Naive thymus-derived CD8-positive, alpha-beta T cell (primary cell): Measurements from ENCODE around the gene RPLP1. TPM values are rescaled to one million over a fixed set of nuclear protein-coding genes. Genes with fewer than 3 reads are reported as not detected.

Source experiments
- ATAC-seq, 2 donors: fragments of 150-1000 bp; cut with Tn5 transposase in 1 of 2; sonication (Bioruptor Pico), chemical (Tn5 transposase) in 1 of 2; 1 replicate in 1 of 2; 2 replicates in 1 of 2; pipeline ENCODE4 v1.10.0; 2021; ENCODE audit warnings: mild to moderate bottlenecking in 2 of 2, moderate library complexity in 2 of 2
- POLR2A ChIA-PET: fragments of 350-600 bp; sonication (Branson Sonifier 250); formaldehyde crosslinking; loops from one replicate; lab custom pipeline; 2021; ENCODE audit warnings: antibody characterized with exemption; lab: Charles Lee
- DNase-seq, 10 donors: peaks; one replicate each; pipeline versions ENCODE4 v3.0.0 to v3.0.0-alpha.2; 2020 to 2022
- H3K27ac Mint-ChIP-seq, 10 donors: one replicate each; pipeline ENCODE4 v1.8.0; 2020 to 2022; ENCODE audit warnings: mild to moderate bottlenecking in 10 of 10, mixed read lengths in 10 of 10, moderate library complexity in 4 of 10, inconsistent platforms in 1 of 10
- H3K27me3 Mint-ChIP-seq, 5 donors: one replicate each; pipeline ENCODE4 v1.8.0; 2021 to 2022; ENCODE audit warnings: mixed read lengths in 5 of 5
- H3K36me3 Mint-ChIP-seq, 3 donors: one replicate each; pipeline ENCODE4 v1.8.0; 2020 to 2022; ENCODE audit warnings: mixed read lengths in 3 of 3, mild to moderate bottlenecking in 2 of 3, inconsistent platforms in 1 of 3
- H3K4me1 Mint-ChIP-seq, 4 donors: one replicate each; pipeline ENCODE4 v1.8.0; 2021 to 2022; ENCODE audit warnings: mixed read lengths in 4 of 4
- H3K4me3 Mint-ChIP-seq, 10 donors: one replicate each; pipeline ENCODE4 v1.8.0; 2020 to 2022; ENCODE audit warnings: mild to moderate bottlenecking in 10 of 10, mixed read lengths in 10 of 10, moderate library complexity in 6 of 10, inconsistent platforms in 1 of 10
- H3K9me3 Mint-ChIP-seq, 9 donors: one replicate each; pipeline ENCODE4 v1.8.0; 2020 to 2022; ENCODE audit warnings: mixed read lengths in 9 of 9, mild to moderate bottlenecking in 3 of 9, inconsistent platforms in 1 of 9, moderate library complexity in 1 of 9
- polyA plus RNA-seq, 3 donors: library from polyadenylated mRNA; unstranded; fragments of 300-500 nt; fragmentation: Illumina TruSeq; gene quantifications; one replicate each; pipeline ENCODE4 v1.2.3, GENCODE V29; 2021
- total RNA-seq, 8 experiments: library from RNA in 2 of 8; stranded (reverse) in 2 of 8; gene quantifications; one replicate each; pipeline ENCODE4 v1.2.3 and lab custom pipeline; 2021 to 2026

Gene RPLP1
- total and polyA plus RNA-seq, 5 experiments from 2014 or later: 2,364 to 3,349 (median 2,815) TPM

GRCh38 chr15:69417581-69417980 is 35.0 kb upstream of the RPLP1 start:
- H3K36me3 Mint-ChIP-seq: no peaks in the 10 kb centered on the region
- no peak overlapping the region for H3K4me3 Mint-ChIP-seq
- no peak overlapping the region for H3K27ac Mint-ChIP-seq
- ATAC-seq: no peak
- peaks cover 4 to 9% (median 7%) of the 10 kb centered on the region in 4 donors for H3K4me1 Mint-ChIP-seq
- DNase-seq: no peak
- H3K27me3 Mint-ChIP-seq: peaks cover 8 to 43% (median 14%) of the 10 kb centered on the region in 5 donors
- no peaks in the 10 kb centered on the region for H3K9me3 Mint-ChIP-seq
- POLR2A ChIA-PET: interaction anchor here (0.9 kb wide), 1 partner anchor 34 kb away, joined by 3 read pairs; no protein-coding TSS in a partner anchor

- DNase-seq (no peak), ATAC-seq (no peak)
- Mint-ChIP-seq H3K9me3 (no peaks in the 10 kb centered on the region), H3K27ac (no peak overlapping the region), H3K4me1 (no peaks in the 10 kb centered on the region), H3K27me3 (peaks cover 2 to 25% (median 11%) of the 10 kb centered on the region in 5 donors), H3K4me3 (no peak overlapping the region), H3K36me3 (no peaks in the 10 kb centered on the region)
- POLR2A ChIA-PET: no interaction called here
These were observed 31.1 kb upstream of the RPLP1 start for GRCh38 chr15:69421498-69421897.

- Mint-ChIP-seq H3K27me3 (peaks cover 2 to 23% (median 6%) of the 10 kb centered on the region in 5 donors), H3K36me3 (no peaks in the 10 kb centered on the region), H3K9me3 (no peaks in the 10 kb centered on the region), H3K4me3 (no peak overlapping the region), H3K4me1 (no peaks in the 10 kb centered on the region), H3K27ac (no peak overlapping the region)
- DNase-seq (no peak), ATAC-seq (no peak)
- POLR2A ChIA-PET: interaction anchor here (0.7 kb wide), 1 partner anchor 29 kb away, joined by 3 read pairs; no protein-coding TSS in a partner anchor
These were observed 30.2 kb upstream of the RPLP1 start for GRCh38 chr15:69422336-69422895.

DNA sequence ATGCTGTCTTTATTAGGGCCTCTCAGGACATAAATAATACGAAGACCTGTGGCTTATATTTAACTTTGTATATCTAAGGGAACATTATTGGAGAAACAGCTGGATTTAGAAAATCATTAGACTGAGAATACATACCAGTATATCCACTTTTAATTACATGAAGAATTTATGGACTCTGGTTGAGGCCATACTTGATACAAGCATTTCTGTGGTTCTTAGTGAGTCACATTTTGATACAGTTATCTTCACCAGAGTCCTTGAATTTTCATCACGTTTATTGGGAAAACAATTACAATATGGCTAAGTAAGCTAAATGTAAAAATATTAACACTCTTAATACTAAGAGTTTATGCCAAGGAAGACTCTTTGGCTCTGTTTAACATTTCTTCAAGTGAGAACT is 28.6 kb upstream of the RPLP1 start:
- no peak overlapping the region for H3K27ac Mint-ChIP-seq
- no peaks in the 10 kb centered on the region for H3K9me3 Mint-ChIP-seq
- H3K4me1 Mint-ChIP-seq: no peaks in the 10 kb centered on the region
- no peak for DNase-seq
- ATAC-seq: no peak
- H3K4me3 Mint-ChIP-seq: no peak overlapping the region
- peaks cover 0 to 9% (median 2%) of the 10 kb centered on the region in 5 donors for H3K27me3 Mint-ChIP-seq
- POLR2A ChIA-PET: no interaction called here
- no peaks in the 10 kb centered on the region for H3K36me3 Mint-ChIP-seq

GRCh38 chr15:69424748-69425413 is 27.7 kb upstream of the RPLP1 start:
- Mint-ChIP-seq H3K27me3 (peaks cover 0 to 3% (median 1%) of the 10 kb centered on the region in 5 donors), H3K27ac (no peak overlapping the region), H3K4me1 (no peaks in the 10 kb centered on the region), H3K4me3 (no peak overlapping the region), H3K9me3 (no peaks in the 10 kb centered on the region), H3K36me3 (no peaks in the 10 kb centered on the region)
- POLR2A ChIA-PET: no interaction called here
- no peak for DNase-seq
- ATAC-seq: no peak

GRCh38 chr15:69433831-69434230 is 18.8 kb upstream of the RPLP1 start:
- H3K9me3 Mint-ChIP-seq: no peaks in the 10 kb centered on the region
- POLR2A ChIA-PET: no interaction called here
- H3K4me3 Mint-ChIP-seq: no peak overlapping the region
- no peak for DNase-seq
- H3K4me1 Mint-ChIP-seq: no peaks in the 10 kb centered on the region
- H3K27me3 Mint-ChIP-seq: peaks cover 0 to 7% (median 0%) of the 10 kb centered on the region in 5 donors
- ATAC-seq: no peak
- H3K36me3 Mint-ChIP-seq: no peaks in the 10 kb centered on the region
- H3K27ac Mint-ChIP-seq: no peak overlapping the region

GRCh38 chr15:69434238-69434637 is 18.4 kb upstream of the RPLP1 start:
- ATAC-seq (no peak), DNase-seq (no peak)
- no peaks in the 10 kb centered on the region for H3K9me3 Mint-ChIP-seq
- peaks cover 0 to 7% (median 0%) of the 10 kb centered on the region in 5 donors for H3K27me3 Mint-ChIP-seq
- POLR2A ChIA-PET: interaction anchor here (1.1 kb wide), 1 partner anchor 19 kb away, joined by 4 read pairs; the partner anchor contains the start of gene RPLP1
- no peaks in the 10 kb centered on the region for H3K4me1 Mint-ChIP-seq
- H3K27ac Mint-ChIP-seq: no peak overlapping the region
- H3K4me3 Mint-ChIP-seq: no peak overlapping the region
- no peaks in the 10 kb centered on the region for H3K36me3 Mint-ChIP-seq

- H3K27ac Mint-ChIP-seq: no peak overlapping the region
- no peaks in the 10 kb centered on the region for H3K9me3 Mint-ChIP-seq
- ATAC-seq (no peak), DNase-seq (no peak)
- H3K36me3 Mint-ChIP-seq: no peaks in the 10 kb centered on the region
- H3K27me3 Mint-ChIP-seq: peaks cover 0 to 7% (median 0%) of the 10 kb centered on the region in 5 donors
- H3K4me1 Mint-ChIP-seq: no peaks in the 10 kb centered on the region
- POLR2A ChIA-PET: interaction anchor here (1.1 kb wide), 1 partner anchor 18 kb away, joined by 4 read pairs; the partner anchor contains the start of gene RPLP1
- no peak overlapping the region for H3K4me3 Mint-ChIP-seq
These were observed 17.9 kb upstream of the RPLP1 start for GRCh38 chr15:69434679-69435078.

DNA sequence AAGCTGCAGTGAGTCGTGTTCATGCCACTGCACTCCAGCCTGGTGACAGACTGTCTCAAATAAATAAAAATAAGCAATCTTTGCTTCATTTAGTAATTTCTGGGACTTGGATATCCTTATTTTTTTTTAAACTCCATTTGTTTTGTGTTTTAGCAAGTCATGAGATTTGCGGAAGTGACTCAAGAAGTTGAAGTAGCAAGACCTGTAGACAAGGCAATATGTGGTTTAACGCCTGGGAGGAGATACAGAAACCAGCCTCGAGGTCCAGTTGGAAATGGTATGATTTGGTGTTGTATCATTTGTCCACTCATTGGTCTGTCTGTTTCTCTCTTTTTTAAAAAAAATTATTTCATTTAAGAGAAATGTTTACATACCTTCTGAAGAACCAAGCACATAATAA is 16.6 kb upstream of the RPLP1 start:
- no peaks in the 10 kb centered on the region for H3K4me1 Mint-ChIP-seq
- H3K36me3 Mint-ChIP-seq: no peaks in the 10 kb centered on the region
- peaks cover 0 to 2% (median 0%) of the 10 kb centered on the region in 5 donors for H3K27me3 Mint-ChIP-seq
- no peak for ATAC-seq
- no peak for DNase-seq
- H3K4me3 Mint-ChIP-seq: no peak overlapping the region
- H3K27ac Mint-ChIP-seq: no peak overlapping the region
- POLR2A ChIA-PET: no interaction called here
- H3K9me3 Mint-ChIP-seq: no peaks in the 10 kb centered on the region

- Mint-ChIP-seq H3K27me3 (peaks cover 0 to 2% (median 0%) of the 10 kb centered on the region in 5 donors), H3K27ac (no peak overlapping the region), H3K9me3 (no peaks in the 10 kb centered on the region), H3K4me1 (no peaks in the 10 kb centered on the region), H3K4me3 (no peak overlapping the region), H3K36me3 (no peaks in the 10 kb centered on the region)
- no peak for ATAC-seq
- POLR2A ChIA-PET: no interaction called here
- DNase-seq: no peak
These were observed 15.7 kb upstream of the RPLP1 start for GRCh38 chr15:69436951-69437350.

DNA sequence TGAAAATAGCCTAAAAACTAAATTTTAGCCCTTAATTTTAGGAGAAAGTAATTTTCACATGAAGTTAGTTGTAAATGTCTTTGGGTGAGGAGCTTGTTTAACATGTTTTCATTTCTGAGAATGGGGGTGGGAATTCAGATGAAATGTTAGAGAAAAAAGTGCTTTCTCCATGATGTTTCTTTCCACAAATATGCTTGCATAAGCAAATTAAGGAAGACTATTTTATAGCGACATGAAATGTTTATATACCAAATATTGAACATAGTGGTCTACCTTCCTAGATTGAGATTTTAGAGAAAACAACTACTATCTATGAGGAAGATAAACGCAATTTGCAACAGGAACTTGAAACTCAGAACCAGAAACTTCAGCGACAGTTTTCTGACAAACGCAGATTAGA is 13.0 kb upstream of the RPLP1 start:
- H3K4me1 Mint-ChIP-seq: peaks cover 0 to 9% (median 1%) of the 10 kb centered on the region in 4 donors
- no peak overlapping the region for H3K27ac Mint-ChIP-seq
- POLR2A ChIA-PET: no interaction called here
- ATAC-seq (no peak), DNase-seq (no peak)
- H3K36me3 Mint-ChIP-seq: no peaks in the 10 kb centered on the region
- H3K27me3 Mint-ChIP-seq: no peaks in the 10 kb centered on the region
- no peaks in the 10 kb centered on the region for H3K9me3 Mint-ChIP-seq
- H3K4me3 Mint-ChIP-seq: no peak overlapping the region

GRCh38 chr15:69443032-69443611 is 9.5 kb upstream of the RPLP1 start:
- H3K4me1 Mint-ChIP-seq: peaks cover 0 to 9% (median 1%) of the 10 kb centered on the region in 4 donors
- H3K36me3 Mint-ChIP-seq: no peaks in the 10 kb centered on the region
- H3K9me3 Mint-ChIP-seq: no peaks in the 10 kb centered on the region
- POLR2A ChIA-PET: interaction anchor here (0.6 to 0.7 kb wide), 2 partner anchors 9 to 19 kb away, joined by 3 to 6 read pairs; no protein-coding TSS in a partner anchor
- ATAC-seq (peak in 1 of 2 donors; percentile 42), DNase-seq (no peak)
- H3K27ac Mint-ChIP-seq: peak overlapping the region in 1 of 10 donors; percentile 67
- H3K4me3 Mint-ChIP-seq: peak overlapping the region in 1 of 10 donors; percentile 24
- no peaks in the 10 kb centered on the region for H3K27me3 Mint-ChIP-seq

GRCh38 chr15:69444686-69445085 is 7.9 kb upstream of the RPLP1 start:
- no peak for DNase-seq
- Mint-ChIP-seq H3K4me3 (no peak overlapping the region), H3K36me3 (no peaks in the 10 kb centered on the region), H3K9me3 (no peaks in the 10 kb centered on the region), H3K4me1 (peaks cover 0 to 9% (median 1%) of the 10 kb centered on the region in 4 donors), H3K27me3 (no peaks in the 10 kb centered on the region), H3K27ac (no peak overlapping the region)
- ATAC-seq: no peak
- POLR2A ChIA-PET: no interaction called here
